ENCODE measurements around the gene CRIP2.

GRCh38 chr14:105489542-105490266 lies 15.1 kb downstream of the CRIP2 start:
- TF ChIP-seq REST (IDR thresholded peaks at IDR 0.05; ENCODE audit: unreplicated experiment) (no peak), JUNB (IDR thresholded peaks at IDR 0.05; ENCODE audit: unreplicated experiment) (no peak), POLR2AphosphoS5 (IDR thresholded peaks at IDR 0.05; ENCODE audit: low read depth) (0 out of 2 replicates have a peak, but pooled peaks have one; percentile 24), ETS1 (IDR thresholded peaks at IDR 0.05) (no peak), EZH2phosphoT487 (IDR thresholded peaks at IDR 0.05; ENCODE audit: unreplicated experiment) (no peak), EZH2 (IDR thresholded peaks at IDR 0.05; ENCODE audit: low read depth, unreplicated experiment) (no peak), NANOG (IDR thresholded peaks at IDR 0.05; ENCODE audit: borderline replicate concordance) (no peak), STAT1 (IDR thresholded peaks at IDR 0.05; ENCODE audit: unreplicated experiment) (no peak), CREB1 (CRISPR knock-in tag; IDR thresholded peaks at IDR 0.05; ENCODE audit: low read depth) (no peak), ZNF331 (CRISPR knock-in tag; IDR thresholded peaks at IDR 0.05; ENCODE audit: low read depth) (no peak), ZNF114 (CRISPR knock-in tag; IDR thresholded peaks at IDR 0.05) (no peak)
- TF ChIP-seq, protein P1, sequence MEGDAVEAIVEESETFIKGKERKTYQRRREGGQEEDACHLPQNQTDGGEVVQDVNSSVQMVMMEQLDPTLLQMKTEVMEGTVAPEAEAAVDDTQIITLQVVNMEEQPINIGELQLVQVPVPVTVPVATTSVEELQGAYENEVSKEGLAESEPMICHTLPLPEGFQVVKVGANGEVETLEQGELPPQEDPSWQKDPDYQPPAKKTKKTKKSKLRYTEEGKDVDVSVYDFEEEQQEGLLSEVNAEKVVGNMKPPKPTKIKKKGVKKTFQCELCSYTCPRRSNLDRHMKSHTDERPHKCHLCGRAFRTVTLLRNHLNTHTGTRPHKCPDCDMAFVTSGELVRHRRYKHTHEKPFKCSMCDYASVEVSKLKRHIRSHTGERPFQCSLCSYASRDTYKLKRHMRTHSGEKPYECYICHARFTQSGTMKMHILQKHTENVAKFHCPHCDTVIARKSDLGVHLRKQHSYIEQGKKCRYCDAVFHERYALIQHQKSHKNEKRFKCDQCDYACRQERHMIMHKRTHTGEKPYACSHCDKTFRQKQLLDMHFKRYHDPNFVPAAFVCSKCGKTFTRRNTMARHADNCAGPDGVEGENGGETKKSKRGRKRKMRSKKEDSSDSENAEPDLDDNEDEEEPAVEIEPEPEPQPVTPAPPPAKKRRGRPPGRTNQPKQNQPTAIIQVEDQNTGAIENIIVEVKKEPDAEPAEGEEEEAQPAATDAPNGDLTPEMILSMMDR (conservative IDR thresholded peaks at IDR 0.05; ENCODE audit: low read depth in 2 of 2) = peak; percentile 45 to 62

All from GM23338 (cell line).